Neuronal stem cell (in vitro differentiated cells): ENCODE results near the gene ZC2HC1C.

Source experiments
- DNase-seq: peaks from one replicate; pipeline ENCODE4 v3.0.0-alpha.2; 2013; ENCODE audit warnings: low spot score
- H2AFZ ChIP-seq: one replicate; pipeline ENCODE4 v1.6.1; 2013; ENCODE audit warnings: mild to moderate bottlenecking, low read length, inconsistent platforms
- H2AK5ac ChIP-seq: 2 replicates; pipeline ENCODE4 v1.6.1; 2013; ENCODE audit warnings: low read depth, mild to moderate bottlenecking, inconsistent platforms, low read length, moderate library complexity, mixed read lengths
- H2BK120ac ChIP-seq: 2 replicates; pipeline ENCODE4 v1.6.1; 2013; ENCODE audit warnings: low read depth, mild to moderate bottlenecking, inconsistent platforms, low read length, moderate library complexity, mixed read lengths
- H2BK12ac ChIP-seq: one replicate; pipeline ENCODE4 v1.6.1; 2013; ENCODE audit warnings: low read length, inconsistent platforms
- H2BK15ac ChIP-seq: 2 replicates; pipeline ENCODE4 v1.6.1; 2013; ENCODE audit warnings: mild to moderate bottlenecking, low read length, inconsistent platforms, mixed read lengths
- H2BK5ac ChIP-seq: one replicate; pipeline ENCODE4 v1.6.1; 2013; ENCODE audit warnings: inconsistent platforms, mild to moderate bottlenecking, low read length, moderate library complexity
- H3K14ac ChIP-seq: one replicate; pipeline ENCODE4 v1.6.1; 2013; ENCODE audit warnings: low read length, inconsistent platforms
- H3K18ac ChIP-seq: 2 replicates; pipeline ENCODE4 v1.6.1; 2013; ENCODE audit warnings: low read length, inconsistent platforms
- H3K23ac ChIP-seq: 2 replicates; pipeline ENCODE4 v1.6.1; 2013; ENCODE audit warnings: low read depth, mild to moderate bottlenecking, mixed read lengths, low read length, inconsistent platforms; ENCODE audit not compliant: poor library complexity
- H3K27ac ChIP-seq: replicated peaks from 3 replicates; pipeline ENCODE4 v1.5.1; 2013; ENCODE audit warnings: low read length, inconsistent platforms
- H3K27me3 ChIP-seq, 3 experiments: 2 replicates each; pipeline ENCODE4 v1.6.1; 2013; ENCODE audit warnings: low read length in 3 of 3, mild to moderate bottlenecking in 2 of 3, inconsistent platforms in 1 of 3, low read depth in 1 of 3, mixed read lengths in 1 of 3, moderate library complexity in 1 of 3; ENCODE audit not compliant: control insufficient read depth in 3 of 3, insufficient read depth in 3 of 3
- H3K36me3 ChIP-seq, 2 donors: replicated peaks in 1 of 2; 2 replicates each; pipeline ENCODE4 v1.6.1; 2013; ENCODE audit warnings: low read length in 2 of 2; ENCODE audit not compliant: control insufficient read depth in 2 of 2, insufficient read depth in 2 of 2
- H3K4ac ChIP-seq: 2 replicates; pipeline ENCODE4 v1.6.1; 2013; ENCODE audit warnings: inconsistent platforms, mild to moderate bottlenecking, low read length, moderate library complexity
- H3K4me1 ChIP-seq, 2 donors: 1 replicate in 1 of 2; 2 replicates in 1 of 2; pipeline ENCODE4 v1.6.1; 2013; ENCODE audit warnings: low read length in 2 of 2, low read depth in 1 of 2; ENCODE audit not compliant: control insufficient read depth in 2 of 2, insufficient read depth in 1 of 2
- H3K4me2 ChIP-seq: one replicate; pipeline ENCODE4 v1.6.1; 2013; ENCODE audit warnings: mild to moderate bottlenecking, low read length, inconsistent platforms; ENCODE audit not compliant: insufficient read depth, poor library complexity, severe bottlenecking
- H3K4me3 ChIP-seq, 2 donors: 2 replicates each; pipeline ENCODE4 v1.5.1; 2013; ENCODE audit warnings: low read length in 2 of 2, mild to moderate bottlenecking in 2 of 2, inconsistent platforms in 1 of 2, moderate library complexity in 1 of 2
- H3K79me1 ChIP-seq: one replicate; pipeline ENCODE4 v1.6.1; 2013; ENCODE audit warnings: low read depth, mild to moderate bottlenecking, inconsistent platforms, low read length, moderate library complexity
- H3K9ac ChIP-seq: one replicate; pipeline ENCODE4 v1.6.1; 2013; ENCODE audit warnings: mild to moderate bottlenecking, low read depth, low read length, inconsistent platforms; ENCODE audit not compliant: poor library complexity
- H3K9me3 ChIP-seq, 2 donors: replicated peaks in 1 of 2; 2 replicates each; pipeline versions ENCODE3 to v1.6.1; 2013; ENCODE audit warnings: low read length in 2 of 2, mild to moderate bottlenecking in 2 of 2, inconsistent platforms in 1 of 2, low read depth in 1 of 2, mixed read lengths in 1 of 2, moderate library complexity in 1 of 2; ENCODE audit not compliant: control insufficient read depth in 2 of 2, insufficient read depth in 1 of 2
- H4K8ac ChIP-seq: one replicate; pipeline ENCODE4 v1.6.1; 2013; ENCODE audit warnings: low read depth, mild to moderate bottlenecking, inconsistent platforms, low read length, moderate library complexity
- H4K91ac ChIP-seq: one replicate; pipeline ENCODE4 v1.6.1; 2013; ENCODE audit warnings: low read length, low read depth, mild to moderate bottlenecking, inconsistent platforms; ENCODE audit not compliant: poor library complexity
- WGBS, 2 donors: extraction: QIAGEN DNeasy Blood & Tissue Kit; methylation state at CpG; one replicate each; pipeline ENCODE4 v1.1.7; 2013; ENCODE audit warnings: missing lambda C conversion rate in 2 of 2, mixed read lengths in 1 of 2; ENCODE audit not compliant: insufficient read length in 2 of 2, insufficient replicate concordance in 1 of 2; ENCODE audit errors: extremely low coverage in 2 of 2; 5-methylcytosine and 5-hydroxymethylcytosine counted together

The ZC2HC1C gene

GRCh38 chr14:75040959-75041358 lies 28.5 kb upstream of the ZC2HC1C start:
- Histone ChIP-seq H2BK120ac (no peak overlapping the region), H3K4me2 (no peak overlapping the region), H3K9me3 (no peaks in the 10 kb centered on the region), H3K27me3 (no peaks in the 10 kb centered on the region), H4K91ac (no peak overlapping the region), H3K14ac (no peak overlapping the region), H3K23ac (no peak overlapping the region), H2BK15ac (no peak overlapping the region), H3K18ac (no peak overlapping the region), H2AK5ac (no peak overlapping the region), H2AFZ (no peak overlapping the region), H3K36me3 (peaks cover 1 to 5% of the 10 kb centered on the region in 2 donors), H3K4me1 (no peaks in the 10 kb centered on the region), H2BK5ac (no peak overlapping the region), H3K79me1 (no peaks in the 10 kb centered on the region), H3K4ac (no peak overlapping the region), H4K8ac (no peak overlapping the region), H3K4me3 (no peak overlapping the region), H2BK12ac (no peak overlapping the region), H3K9ac (no peak overlapping the region), H3K27ac (no peak overlapping the region)
- no peak for DNase-seq
- no CpG with 5 or more reads among the region's 2 CpGs for WGBS, 2 donors

DNA sequence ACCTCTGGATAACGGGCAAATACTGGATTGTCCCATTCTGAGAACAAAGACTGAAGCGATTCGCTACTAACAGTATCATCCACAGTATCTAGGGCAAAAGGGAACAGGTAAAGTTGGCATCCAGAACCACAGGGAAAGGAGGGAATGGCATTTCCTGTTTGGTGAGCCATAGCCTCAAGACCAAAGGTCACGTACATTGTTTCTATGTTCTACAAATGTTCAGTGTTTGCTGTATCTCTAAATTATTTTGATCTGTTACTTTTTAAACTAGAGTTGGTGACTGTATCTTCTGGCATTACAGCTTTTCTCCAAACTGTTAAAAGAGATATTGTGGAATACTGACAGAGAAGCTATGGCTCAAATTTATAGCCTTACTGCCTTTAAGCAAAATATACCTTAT lies 27.8 kb upstream of the ZC2HC1C start:
- Histone ChIP-seq H2BK5ac (no peak overlapping the region), H3K9ac (no peak overlapping the region), H3K23ac (no peak overlapping the region), H2AFZ (no peak overlapping the region), H2AK5ac (no peak overlapping the region), H2BK12ac (no peak overlapping the region), H3K27ac (no peak overlapping the region), H3K18ac (no peak overlapping the region), H3K4me3 (no peak overlapping the region), H2BK120ac (no peak overlapping the region), H2BK15ac (no peak overlapping the region), H3K4ac (no peak overlapping the region), H3K4me2 (no peak overlapping the region), H3K27me3 (no peaks in the 10 kb centered on the region), H3K14ac (no peak overlapping the region), H3K36me3 (peaks cover 1 to 5% of the 10 kb centered on the region in 2 donors), H3K9me3 (no peaks in the 10 kb centered on the region), H3K79me1 (no peaks in the 10 kb centered on the region), H4K91ac (no peak overlapping the region), H3K4me1 (no peaks in the 10 kb centered on the region), H4K8ac (no peak overlapping the region)
- DNase-seq, result no peak
- WGBS, 2 donors, result no CpG with 5 or more reads among the region's 4 CpGs

DNA sequence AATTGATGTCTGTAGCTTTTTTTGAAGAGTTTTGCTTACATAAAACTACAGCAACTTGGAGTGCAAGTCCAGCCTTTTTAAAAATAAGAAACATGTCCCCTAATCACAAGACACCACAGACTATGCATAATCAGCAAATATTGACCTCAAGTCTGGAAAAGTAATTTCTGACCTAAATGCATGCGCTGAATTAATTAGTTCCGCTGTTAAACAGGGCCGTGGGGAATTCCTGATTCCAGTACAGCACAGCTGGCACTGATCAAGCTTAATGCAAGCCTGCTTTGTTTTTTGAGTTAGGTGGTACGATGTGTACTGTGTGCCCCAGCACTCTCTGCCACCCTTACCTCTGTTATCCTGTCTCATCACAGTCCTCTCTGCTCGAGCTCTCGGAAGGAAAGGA lies 27.4 kb upstream of the ZC2HC1C start:
- Histone ChIP-seq H3K9me3 (no peaks in the 10 kb centered on the region), H2AK5ac (no peak overlapping the region), H2BK15ac (no peak overlapping the region), H3K4me1 (no peaks in the 10 kb centered on the region), H3K4me2 (no peak overlapping the region), H3K9ac (no peak overlapping the region), H3K27me3 (no peaks in the 10 kb centered on the region), H3K27ac (no peak overlapping the region), H3K18ac (no peak overlapping the region), H3K79me1 (no peaks in the 10 kb centered on the region), H3K14ac (no peak overlapping the region), H3K23ac (no peak overlapping the region), H3K4me3 (no peak overlapping the region), H3K4ac (no peak overlapping the region), H2BK120ac (no peak overlapping the region), H2BK5ac (no peak overlapping the region), H2AFZ (no peak overlapping the region), H2BK12ac (no peak overlapping the region), H4K91ac (no peak overlapping the region), H3K36me3 (peaks cover 1 to 5% of the 10 kb centered on the region in 2 donors), H4K8ac (no peak overlapping the region)
- no peak for DNase-seq
- WGBS, 2 donors, result no CpG with 5 or more reads among the region's 6 CpGs

DNA sequence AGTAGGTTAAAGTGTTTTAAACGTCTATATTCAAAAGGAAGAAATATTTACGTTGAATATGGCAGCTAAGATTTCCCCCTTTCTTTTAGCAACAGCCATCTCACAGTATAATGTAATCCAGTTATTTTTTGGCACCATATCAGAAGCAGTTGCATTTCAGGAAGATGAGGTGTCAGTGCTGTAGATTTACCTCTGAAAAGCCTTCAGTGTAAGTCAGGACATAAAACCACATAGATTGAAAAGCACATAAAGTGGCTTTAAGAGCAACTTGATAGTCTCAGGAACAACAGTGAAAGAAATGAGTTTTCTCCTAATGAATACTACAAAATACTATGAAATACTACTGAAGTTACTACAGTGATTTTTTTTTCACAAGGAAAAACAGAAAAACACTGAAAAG lies 25.1 kb upstream of the ZC2HC1C start:
- no CpG with 5 or more reads among the region's 2 CpGs for WGBS, 2 donors
- no peak overlapping the region for H3K27ac ChIP-seq

More for the DNA sequence above, 25.1 kb upstream of the ZC2HC1C start:
- DNase-seq, result no peak
- no peak overlapping the region for H2BK5ac ChIP-seq
- H2AFZ ChIP-seq, result no peak overlapping the region
- no peak overlapping the region for H3K9ac ChIP-seq
- H4K91ac ChIP-seq, result no peak overlapping the region
- no peak overlapping the region for H2AK5ac ChIP-seq
- no peak overlapping the region for H3K4me3 ChIP-seq
- no peaks in the 10 kb centered on the region for H3K4me1 ChIP-seq
- no peak overlapping the region for H2BK12ac ChIP-seq
- no peak overlapping the region for H3K4ac ChIP-seq
- H3K18ac ChIP-seq, result no peak overlapping the region
- no peak overlapping the region for H3K14ac ChIP-seq
- H2BK15ac ChIP-seq, result no peak overlapping the region
- H3K36me3 ChIP-seq, result peaks cover 0 to 1% of the 10 kb centered on the region in 2 donors
- H4K8ac ChIP-seq, result no peak overlapping the region
- no peaks in the 10 kb centered on the region for H3K79me1 ChIP-seq
- no peak overlapping the region for H2BK120ac ChIP-seq
- no peaks in the 10 kb centered on the region for H3K27me3 ChIP-seq
- no peak overlapping the region for H3K4me2 ChIP-seq
- no peak overlapping the region for H3K23ac ChIP-seq
- no peaks in the 10 kb centered on the region for H3K9me3 ChIP-seq
